GM12875 (cell line): ENCODE measurements around the gene SLC2A6.

Experiments used
- H3K4me3 ChIP-seq: one replicate; pipeline ENCODE4 v1.5.1; 2011; ENCODE audit warnings: low read depth, low read length, control low read depth
- CTCF ChIP-seq: IDR thresholded peaks from 2 replicates; pipeline ENCODE4 v1.5.1; 2011; ENCODE audit warnings: low read depth, mild to moderate bottlenecking, control low read depth, inconsistent platforms, low read length, moderate library complexity, borderline replicate concordance; ENCODE audit not compliant: insufficient read depth

SLC2A6 gene

DNA sequence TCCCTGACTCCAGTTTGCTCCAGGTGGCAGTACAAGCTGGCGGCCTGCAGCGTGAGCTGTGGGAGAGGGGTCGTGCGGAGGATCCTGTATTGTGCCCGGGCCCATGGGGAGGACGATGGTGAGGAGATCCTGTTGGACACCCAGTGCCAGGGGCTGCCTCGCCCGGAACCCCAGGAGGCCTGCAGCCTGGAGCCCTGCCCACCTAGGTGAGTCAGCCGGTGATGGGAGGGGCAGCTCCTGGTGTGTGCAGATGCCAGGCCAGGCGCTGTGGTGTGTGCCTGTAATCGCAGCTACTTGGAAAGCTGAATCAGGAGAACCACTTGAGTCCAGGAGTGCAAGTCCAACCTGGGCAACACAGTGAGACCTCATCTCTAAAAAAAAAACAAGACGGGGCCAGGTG lies 29.1 kb downstream of the SLC2A6 start:
- no peak for TF ChIP-seq CTCF
- no peak overlapping the region for H3K4me3 ChIP-seq

DNA sequence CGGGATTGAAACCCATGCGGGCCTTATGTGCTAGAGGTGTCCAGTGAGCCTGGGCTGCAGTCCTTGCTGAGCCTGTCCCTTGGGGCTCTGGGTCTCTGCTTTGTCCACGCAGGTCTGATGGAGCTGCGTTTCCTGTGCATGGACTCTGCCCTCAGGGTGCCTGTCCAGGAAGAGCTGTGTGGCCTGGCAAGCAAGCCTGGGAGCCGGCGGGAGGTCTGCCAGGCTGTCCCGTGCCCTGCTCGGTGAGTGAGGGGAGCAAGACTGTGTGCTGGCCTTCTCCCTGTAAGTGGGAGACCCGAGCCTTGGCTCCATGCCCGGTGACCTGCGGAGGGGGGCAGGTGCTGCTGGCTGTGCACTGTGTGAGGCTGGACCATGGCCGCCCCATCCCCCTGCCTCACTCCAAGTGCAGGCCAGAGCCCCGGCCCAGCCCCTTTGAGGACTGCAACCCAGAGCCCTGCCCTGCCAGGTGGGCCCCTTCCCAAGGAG lies 30.4 kb downstream of the SLC2A6 start:
- no peak for TF ChIP-seq CTCF
- no peak overlapping the region for H3K4me3 ChIP-seq

GRCh38 chr9:133445293-133445969 lies 33.5 kb downstream of the SLC2A6 start:
- TF ChIP-seq CTCF: no peak
- no peak overlapping the region for H3K4me3 ChIP-seq

- no peak for TF ChIP-seq CTCF
- H3K4me3 ChIP-seq: no peak overlapping the region
Measured at GRCh38 chr9:133443982-133444381, 34.9 kb downstream of the SLC2A6 start.

DNA sequence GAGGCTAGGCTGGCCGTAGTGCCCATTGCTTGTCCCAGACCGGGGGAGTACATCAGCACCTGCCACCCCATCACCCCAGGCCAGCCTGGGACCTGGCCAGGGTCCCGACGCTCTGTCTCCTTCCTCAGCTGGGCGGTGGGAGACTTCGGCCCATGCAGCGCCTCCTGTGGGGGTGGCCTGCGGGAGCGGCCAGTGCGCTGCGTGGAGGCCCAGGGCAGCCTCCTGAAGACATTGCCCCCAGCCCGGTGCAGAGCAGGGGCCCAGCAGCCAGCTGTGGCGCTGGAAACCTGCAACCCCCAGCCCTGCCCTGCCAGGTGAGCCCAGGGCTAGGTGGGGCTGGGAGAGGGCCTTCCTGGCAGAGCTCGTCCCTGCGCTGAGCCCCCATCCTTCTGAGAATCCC lies 35.7 kb downstream of the SLC2A6 start:
- no peak for TF ChIP-seq CTCF
- H3K4me3 ChIP-seq: no peak overlapping the region

- no peak for TF ChIP-seq CTCF
Measured at GRCh38 chr9:133441571-133441970, 37.3 kb downstream of the SLC2A6 start.

DNA sequence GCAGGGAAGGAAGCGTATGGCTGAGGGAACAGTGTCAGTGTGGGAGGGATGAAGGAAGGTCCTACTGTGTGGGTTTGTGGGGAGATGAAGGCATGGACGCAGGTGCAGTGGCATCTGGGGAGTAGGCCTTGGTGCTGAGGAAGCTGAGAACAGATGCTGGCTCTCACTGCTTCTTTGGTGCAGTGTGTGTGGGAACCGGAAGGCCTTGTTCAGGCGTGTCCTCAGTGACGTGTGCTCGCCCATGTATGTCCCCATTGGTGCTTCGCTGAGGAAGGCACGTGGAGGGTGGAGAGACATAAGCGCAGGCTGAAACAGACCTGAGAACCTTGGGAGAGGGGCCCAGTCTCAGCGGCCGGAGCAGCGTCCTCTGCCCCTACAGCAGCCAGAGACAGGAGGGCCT lies 38.0 kb downstream of the SLC2A6 start:
- no peak for TF ChIP-seq CTCF
- no peak overlapping the region for H3K4me3 ChIP-seq

More at GRCh38 chr9:133441571-133441970, 37.3 kb downstream of the SLC2A6 start:
- no peak overlapping the region for H3K4me3 ChIP-seq
